Suprapubic skin (tissue), 4 donors: Measurements from ENCODE around the gene JAK1. TPM values are rescaled to one million over a fixed set of nuclear protein-coding genes. Genes with fewer than 3 reads are reported as not detected.

Experiments
- DNase-seq, 2 donors: peaks; one replicate each; pipeline ENCODE4 v3.0.0-alpha.2; 2019; ENCODE audit warnings: low spot score in 2 of 2
- H3K27ac ChIP-seq: fragments of 200-600 bp; sonication (generic); one replicate; pipeline ENCODE4 v1.5.1; 2019
- H3K27me3 ChIP-seq: fragments of 200-600 bp; sonication (generic); one replicate; pipeline ENCODE4 v1.5.1; 2019
- H3K36me3 ChIP-seq: fragments of 200-600 bp; sonication (generic); one replicate; pipeline ENCODE4 v1.5.1; 2019
- H3K4me1 ChIP-seq: fragments of 200-600 bp; sonication (generic); one replicate; pipeline ENCODE4 v1.5.1; 2019
- H3K4me3 ChIP-seq: fragments of 200-600 bp; sonication (generic); one replicate; pipeline ENCODE4 v1.5.1; 2019; ENCODE audit warnings: mild to moderate bottlenecking
- H3K9me3 ChIP-seq: fragments of 200-600 bp; sonication (generic); one replicate; pipeline ENCODE4 v1.5.1; 2019
- EP300 ChIP-seq: sonication (generic); formaldehyde crosslinking; IDR thresholded peaks from one replicate; pipeline ENCODE4 v1.6.1; 2017; ENCODE audit warnings: antibody characterized with exemption
- POLR2A ChIP-seq, 2 donors: fragments of 450-650 bp; IDR thresholded peaks; one replicate each; pipeline ENCODE4 v1.6.1; 2017; ENCODE audit warnings: antibody characterized with exemption in 2 of 2, mild to moderate bottlenecking in 2 of 2, moderate library complexity in 2 of 2
- POLR2AphosphoS5 ChIP-seq, 3 donors: sonication (generic); formaldehyde crosslinking; IDR thresholded peaks; one replicate each; pipeline ENCODE4 v1.6.1; 2017; ENCODE audit warnings: antibody characterized with exemption in 3 of 3
- WGBS: methylation state at CpG from one replicate; pipeline ENCODE4 v1.1.5; 2018; 5-methylcytosine and 5-hydroxymethylcytosine counted together
- total RNA-seq, 4 donors: library from RNA; depleted of rRNA; stranded (reverse); fragments of >200 nt; gene quantifications; one replicate each; pipeline ENCODE4 v1.1.0, GENCODE V29; 2016
- TF ChIP-seq, protein P1 (sequence below), 2 donors: fragments of 200-600 bp in 1 of 2; fragments of 450-650 bp in 1 of 2; sonication (generic) in 1 of 2; IDR thresholded peaks; one replicate each; pipeline ENCODE4 v1.5.1; 2016 to 2019; ENCODE audit warnings: antibody characterized with exemption in 2 of 2, mild to moderate bottlenecking in 1 of 2, moderate library complexity in 1 of 2

Gene JAK1
- total RNA-seq, 4 donors from 2014 or later = 99.0 to 169 (median 127) TPM

- H3K4me1 ChIP-seq = peaks cover 21% of the 10 kb centered on the region
- TF ChIP-seq POLR2A (IDR thresholded peaks at IDR 0.05) (no peak), POLR2AphosphoS5 (IDR thresholded peaks at IDR 0.05) (no peak), EP300 (no peak)
- TF ChIP-seq, protein P1, sequence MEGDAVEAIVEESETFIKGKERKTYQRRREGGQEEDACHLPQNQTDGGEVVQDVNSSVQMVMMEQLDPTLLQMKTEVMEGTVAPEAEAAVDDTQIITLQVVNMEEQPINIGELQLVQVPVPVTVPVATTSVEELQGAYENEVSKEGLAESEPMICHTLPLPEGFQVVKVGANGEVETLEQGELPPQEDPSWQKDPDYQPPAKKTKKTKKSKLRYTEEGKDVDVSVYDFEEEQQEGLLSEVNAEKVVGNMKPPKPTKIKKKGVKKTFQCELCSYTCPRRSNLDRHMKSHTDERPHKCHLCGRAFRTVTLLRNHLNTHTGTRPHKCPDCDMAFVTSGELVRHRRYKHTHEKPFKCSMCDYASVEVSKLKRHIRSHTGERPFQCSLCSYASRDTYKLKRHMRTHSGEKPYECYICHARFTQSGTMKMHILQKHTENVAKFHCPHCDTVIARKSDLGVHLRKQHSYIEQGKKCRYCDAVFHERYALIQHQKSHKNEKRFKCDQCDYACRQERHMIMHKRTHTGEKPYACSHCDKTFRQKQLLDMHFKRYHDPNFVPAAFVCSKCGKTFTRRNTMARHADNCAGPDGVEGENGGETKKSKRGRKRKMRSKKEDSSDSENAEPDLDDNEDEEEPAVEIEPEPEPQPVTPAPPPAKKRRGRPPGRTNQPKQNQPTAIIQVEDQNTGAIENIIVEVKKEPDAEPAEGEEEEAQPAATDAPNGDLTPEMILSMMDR (IDR thresholded peaks at IDR 0.05) = no peak
- no peaks in the 10 kb centered on the region for H3K27me3 ChIP-seq
- no peaks in the 10 kb centered on the region for H3K36me3 ChIP-seq
- DNase-seq = no peak
- no peaks in the 10 kb centered on the region for H3K9me3 ChIP-seq
- WGBS = 50% methylated on average over 3 of the region's 3 CpGs
- H3K4me3 ChIP-seq = no peak overlapping the region
- H3K27ac ChIP-seq = no peak overlapping the region
Measured at GRCh38 chr1:64942675-64943074, 23.7 kb downstream of the JAK1 start.

- H3K4me1 ChIP-seq = peaks cover 18% of the 10 kb centered on the region
- 87% methylated on average over 4 of the region's 4 CpGs for WGBS
Measured at GRCh38 chr1:64942118-64942517, 24.2 kb downstream of the JAK1 start.

DNA sequence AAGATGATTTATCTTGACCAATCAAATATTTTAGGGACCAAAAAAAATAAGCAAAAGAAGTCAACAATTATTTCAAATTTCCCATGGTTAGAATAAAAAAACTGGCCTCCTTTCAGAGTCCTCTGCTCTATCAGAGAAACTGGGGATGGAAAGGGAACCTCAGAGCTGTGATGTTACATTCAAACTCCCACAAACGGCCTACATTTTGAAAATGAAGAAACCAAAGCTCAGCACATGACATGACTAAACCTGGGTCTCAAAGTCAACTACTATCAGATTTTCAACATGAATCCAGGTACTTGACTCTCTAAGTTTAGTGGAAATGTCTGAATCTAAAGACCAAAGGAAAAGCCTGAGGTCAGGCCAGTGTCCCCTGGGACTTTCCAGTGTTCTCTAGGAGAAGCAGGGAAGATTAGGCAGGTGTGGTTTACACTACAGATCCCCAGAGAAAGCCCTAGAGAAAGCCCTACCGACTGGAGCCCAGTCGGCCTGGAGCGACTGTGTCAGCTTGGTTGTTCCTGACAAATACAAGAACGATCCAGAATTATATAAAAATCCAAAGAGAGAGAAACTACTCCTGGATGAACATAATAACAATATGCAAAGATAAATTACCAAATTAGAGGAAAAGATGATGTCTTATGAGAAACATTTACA is 24.8 kb downstream of the JAK1 start:
- Histone ChIP-seq H3K9me3 (no peaks in the 10 kb centered on the region), H3K27me3 (no peaks in the 10 kb centered on the region), H3K4me1 (peaks cover 18% of the 10 kb centered on the region), H3K36me3 (no peaks in the 10 kb centered on the region), H3K27ac (no peak overlapping the region), H3K4me3 (no peak overlapping the region)
- WGBS = 80% methylated on average over 5 of the region's 5 CpGs
- TF ChIP-seq, protein P1 (IDR thresholded peaks at IDR 0.05) = no peak
- TF ChIP-seq EP300 (no peak), POLR2AphosphoS5 (IDR thresholded peaks at IDR 0.05) (no peak), POLR2A (IDR thresholded peaks at IDR 0.05) (no peak)
- no peak for DNase-seq

More at GRCh38 chr1:64942118-64942517, 24.2 kb downstream of the JAK1 start:
- Histone ChIP-seq H3K9me3 (no peaks in the 10 kb centered on the region), H3K27me3 (no peaks in the 10 kb centered on the region), H3K4me3 (no peak overlapping the region), H3K27ac (no peak overlapping the region), H3K36me3 (no peaks in the 10 kb centered on the region)
- no peak for DNase-seq
- TF ChIP-seq POLR2A (IDR thresholded peaks at IDR 0.05) (no peak), POLR2AphosphoS5 (IDR thresholded peaks at IDR 0.05) (no peak)

GRCh38 chr1:64940025-64940424 is 26.3 kb downstream of the JAK1 start:
- no peak for TF ChIP-seq POLR2AphosphoS5 (IDR thresholded peaks at IDR 0.05)
- TF ChIP-seq EP300 = no peak
- no peak for TF ChIP-seq POLR2A (IDR thresholded peaks at IDR 0.05)
- TF ChIP-seq, protein P1 (IDR thresholded peaks at IDR 0.05) = no peak
- 72% methylated on average over 3 of the region's 3 CpGs for WGBS

GRCh38 chr1:64938991-64939390 is 27.4 kb downstream of the JAK1 start:
- Histone ChIP-seq H3K4me1 (peaks cover 38% of the 10 kb centered on the region), H3K36me3 (no peaks in the 10 kb centered on the region), H3K4me3 (no peak overlapping the region), H3K9me3 (no peaks in the 10 kb centered on the region), H3K27ac (no peak overlapping the region), H3K27me3 (no peaks in the 10 kb centered on the region)
- DNase-seq = no peak
- WGBS = 63% methylated on average over 2 of the region's 2 CpGs
- TF ChIP-seq POLR2AphosphoS5 (IDR thresholded peaks at IDR 0.05) = no peak
- TF ChIP-seq POLR2A (IDR thresholded peaks at IDR 0.05) = no peak
- TF ChIP-seq, protein P1 (IDR thresholded peaks at IDR 0.05) = no peak
- no peak for TF ChIP-seq EP300

More at GRCh38 chr1:64940025-64940424, 26.3 kb downstream of the JAK1 start:
- Histone ChIP-seq H3K36me3 (no peaks in the 10 kb centered on the region), H3K9me3 (no peaks in the 10 kb centered on the region), H3K4me1 (peaks cover 28% of the 10 kb centered on the region), H3K27me3 (no peaks in the 10 kb centered on the region), H3K4me3 (no peak overlapping the region), H3K27ac (no peak overlapping the region)
- DNase-seq = no peak
